K562 (cell line): ENCODE results near the gene WDR20. TPM values are rescaled to one million over a fixed set of nuclear protein-coding genes. Genes with fewer than 3 reads are reported as not detected.

Experiments used
- FOSL1 ChIP-seq: fragments of 200-800 bp; sonication (Bioruptor generic); conservative IDR thresholded peaks from 2 replicates; pipeline ENCODE4 v1.6.1; 2016; ENCODE audit warnings: missing genetic modification characterization, missing compliant biosample characterization
- JUNB ChIP-seq: fragments of 450-650 bp; formaldehyde crosslinking; conservative IDR thresholded peaks from 2 replicates; pipeline ENCODE4 v1.4.0; 2020; ENCODE audit warnings: mild to moderate bottlenecking
- MAFF ChIP-seq: IDR thresholded peaks from 2 replicates; pipeline ENCODE4 v1.6.1; 2012; ENCODE audit warnings: low read length, improper control_type of control experiment
- MAFG ChIP-seq: fragments of 450-650 bp; conservative IDR thresholded peaks from 2 replicates; pipeline ENCODE4 v1.6.1; 2016; ENCODE audit warnings: missing genetic modification characterization, missing compliant biosample characterization
- MAFK ChIP-seq: IDR thresholded peaks from 2 replicates; pipeline ENCODE4 v1.6.1; 2011; ENCODE audit warnings: low read length, improper control_type of control experiment
- MEIS2 ChIP-seq: fragments of 450-650 bp; IDR thresholded peaks from 2 replicates; pipeline ENCODE4 v1.6.1; 2014; ENCODE audit warnings: mild to moderate bottlenecking; ENCODE audit not compliant: partially characterized antibody
- THAP7 ChIP-seq: fragments of 250-450 bp; sonication (Bioruptor Pico); IDR thresholded peaks from 2 replicates; pipeline ENCODE4 v1.5.0; 2021
- ZNF277 ChIP-seq: fragments of 250-450 bp; sonication (Bioruptor Pico); IDR thresholded peaks from 2 replicates; pipeline ENCODE4 v1.8.0; 2022; ENCODE audit warnings: inconsistent platforms, mild to moderate bottlenecking, moderate library complexity, borderline replicate concordance
- polyA plus RNA-seq, 8 experiments: library from polyadenylated mRNA; depleted of rRNA in 4 of 8; stranded (reverse) in 5 of 8; unstranded in 3 of 8; fragments of >200 nt; fragmentation: Nextera tagmentation in 2 of 8; fragmentation: Illumina TruSeq in 1 of 8; extraction: Ambion mirVana in 2 of 8; extraction: Trizol in 1 of 8; gene quantifications; 2 replicates each; pipeline versions ENCODE4 v1.2.1 to v1.2.3, GENCODE V29; 2011 to 2014; ENCODE audit warnings: inconsistent platforms in 1 of 8, missing spikeins in 1 of 8
- total RNA-seq, 7 experiments: library from RNA; depleted of rRNA in 6 of 7; stranded (reverse); fragments of >200 nt in 6 of 7; fragmentation: Illumina TruSeq in 2 of 7; extraction: Trizol in 2 of 7; gene quantifications; 2 replicates each; pipeline versions ENCODE4 v1.2.1 to v1.2.3, GENCODE V29; 2011 to 2021; ENCODE audit warnings: low replicate concordance in 1 of 7
- TF ChIP-seq, protein P1 (sequence below): fragments of 200-600 bp; sonication (generic); IDR thresholded peaks from one replicate; pipeline ENCODE4 v1.6.1; 2012; ENCODE audit warnings: mild to moderate bottlenecking, low read depth, low read length, inconsistent platforms

The WDR20 gene
- total and polyA plus RNA-seq, 9 of the 15 experiments (the other 6 are each of a cell fraction or from before 2014, with no cell fraction given), result 7.0 to 15.3 (median 11.8) TPM

DNA sequence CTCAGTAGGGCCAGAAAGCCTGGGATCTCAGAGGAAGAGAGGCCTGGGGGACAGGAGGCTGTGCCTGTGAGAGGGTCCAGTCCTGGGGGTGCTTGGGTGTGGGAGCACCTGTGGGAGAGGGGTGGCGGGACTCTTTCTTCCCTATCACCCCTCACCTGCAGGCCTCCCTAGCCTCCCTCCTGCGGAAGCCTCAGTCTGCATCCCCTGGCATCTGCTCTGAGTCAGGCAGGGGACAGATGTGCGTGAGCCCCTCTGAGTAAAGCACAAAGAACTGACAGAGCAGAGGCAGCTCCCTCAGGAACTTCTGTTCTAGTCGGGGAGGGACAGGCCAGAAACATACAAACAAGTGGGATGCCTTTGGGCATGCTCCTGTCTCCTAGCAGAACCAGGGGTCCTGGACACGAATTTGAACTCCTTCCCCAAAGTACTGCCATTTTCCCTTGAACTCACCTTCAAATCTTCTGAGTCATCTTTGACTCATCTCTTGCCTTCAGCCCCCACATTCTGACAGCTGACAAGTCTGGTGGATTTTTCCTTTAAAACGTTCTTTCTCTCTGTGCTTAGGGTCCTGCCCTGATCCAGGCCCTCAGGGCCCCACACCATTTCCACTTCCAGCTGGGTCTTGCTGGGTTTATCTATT, 44.3 kb upstream of the WDR20 start (continued):
- TF ChIP-seq FOSL1, result peak; percentile 94
- TF ChIP-seq MEIS2, result peak; percentile 70
- no peak for TF ChIP-seq ZNF277 (CRISPR knock-in tag)
- TF ChIP-seq, protein P1, sequence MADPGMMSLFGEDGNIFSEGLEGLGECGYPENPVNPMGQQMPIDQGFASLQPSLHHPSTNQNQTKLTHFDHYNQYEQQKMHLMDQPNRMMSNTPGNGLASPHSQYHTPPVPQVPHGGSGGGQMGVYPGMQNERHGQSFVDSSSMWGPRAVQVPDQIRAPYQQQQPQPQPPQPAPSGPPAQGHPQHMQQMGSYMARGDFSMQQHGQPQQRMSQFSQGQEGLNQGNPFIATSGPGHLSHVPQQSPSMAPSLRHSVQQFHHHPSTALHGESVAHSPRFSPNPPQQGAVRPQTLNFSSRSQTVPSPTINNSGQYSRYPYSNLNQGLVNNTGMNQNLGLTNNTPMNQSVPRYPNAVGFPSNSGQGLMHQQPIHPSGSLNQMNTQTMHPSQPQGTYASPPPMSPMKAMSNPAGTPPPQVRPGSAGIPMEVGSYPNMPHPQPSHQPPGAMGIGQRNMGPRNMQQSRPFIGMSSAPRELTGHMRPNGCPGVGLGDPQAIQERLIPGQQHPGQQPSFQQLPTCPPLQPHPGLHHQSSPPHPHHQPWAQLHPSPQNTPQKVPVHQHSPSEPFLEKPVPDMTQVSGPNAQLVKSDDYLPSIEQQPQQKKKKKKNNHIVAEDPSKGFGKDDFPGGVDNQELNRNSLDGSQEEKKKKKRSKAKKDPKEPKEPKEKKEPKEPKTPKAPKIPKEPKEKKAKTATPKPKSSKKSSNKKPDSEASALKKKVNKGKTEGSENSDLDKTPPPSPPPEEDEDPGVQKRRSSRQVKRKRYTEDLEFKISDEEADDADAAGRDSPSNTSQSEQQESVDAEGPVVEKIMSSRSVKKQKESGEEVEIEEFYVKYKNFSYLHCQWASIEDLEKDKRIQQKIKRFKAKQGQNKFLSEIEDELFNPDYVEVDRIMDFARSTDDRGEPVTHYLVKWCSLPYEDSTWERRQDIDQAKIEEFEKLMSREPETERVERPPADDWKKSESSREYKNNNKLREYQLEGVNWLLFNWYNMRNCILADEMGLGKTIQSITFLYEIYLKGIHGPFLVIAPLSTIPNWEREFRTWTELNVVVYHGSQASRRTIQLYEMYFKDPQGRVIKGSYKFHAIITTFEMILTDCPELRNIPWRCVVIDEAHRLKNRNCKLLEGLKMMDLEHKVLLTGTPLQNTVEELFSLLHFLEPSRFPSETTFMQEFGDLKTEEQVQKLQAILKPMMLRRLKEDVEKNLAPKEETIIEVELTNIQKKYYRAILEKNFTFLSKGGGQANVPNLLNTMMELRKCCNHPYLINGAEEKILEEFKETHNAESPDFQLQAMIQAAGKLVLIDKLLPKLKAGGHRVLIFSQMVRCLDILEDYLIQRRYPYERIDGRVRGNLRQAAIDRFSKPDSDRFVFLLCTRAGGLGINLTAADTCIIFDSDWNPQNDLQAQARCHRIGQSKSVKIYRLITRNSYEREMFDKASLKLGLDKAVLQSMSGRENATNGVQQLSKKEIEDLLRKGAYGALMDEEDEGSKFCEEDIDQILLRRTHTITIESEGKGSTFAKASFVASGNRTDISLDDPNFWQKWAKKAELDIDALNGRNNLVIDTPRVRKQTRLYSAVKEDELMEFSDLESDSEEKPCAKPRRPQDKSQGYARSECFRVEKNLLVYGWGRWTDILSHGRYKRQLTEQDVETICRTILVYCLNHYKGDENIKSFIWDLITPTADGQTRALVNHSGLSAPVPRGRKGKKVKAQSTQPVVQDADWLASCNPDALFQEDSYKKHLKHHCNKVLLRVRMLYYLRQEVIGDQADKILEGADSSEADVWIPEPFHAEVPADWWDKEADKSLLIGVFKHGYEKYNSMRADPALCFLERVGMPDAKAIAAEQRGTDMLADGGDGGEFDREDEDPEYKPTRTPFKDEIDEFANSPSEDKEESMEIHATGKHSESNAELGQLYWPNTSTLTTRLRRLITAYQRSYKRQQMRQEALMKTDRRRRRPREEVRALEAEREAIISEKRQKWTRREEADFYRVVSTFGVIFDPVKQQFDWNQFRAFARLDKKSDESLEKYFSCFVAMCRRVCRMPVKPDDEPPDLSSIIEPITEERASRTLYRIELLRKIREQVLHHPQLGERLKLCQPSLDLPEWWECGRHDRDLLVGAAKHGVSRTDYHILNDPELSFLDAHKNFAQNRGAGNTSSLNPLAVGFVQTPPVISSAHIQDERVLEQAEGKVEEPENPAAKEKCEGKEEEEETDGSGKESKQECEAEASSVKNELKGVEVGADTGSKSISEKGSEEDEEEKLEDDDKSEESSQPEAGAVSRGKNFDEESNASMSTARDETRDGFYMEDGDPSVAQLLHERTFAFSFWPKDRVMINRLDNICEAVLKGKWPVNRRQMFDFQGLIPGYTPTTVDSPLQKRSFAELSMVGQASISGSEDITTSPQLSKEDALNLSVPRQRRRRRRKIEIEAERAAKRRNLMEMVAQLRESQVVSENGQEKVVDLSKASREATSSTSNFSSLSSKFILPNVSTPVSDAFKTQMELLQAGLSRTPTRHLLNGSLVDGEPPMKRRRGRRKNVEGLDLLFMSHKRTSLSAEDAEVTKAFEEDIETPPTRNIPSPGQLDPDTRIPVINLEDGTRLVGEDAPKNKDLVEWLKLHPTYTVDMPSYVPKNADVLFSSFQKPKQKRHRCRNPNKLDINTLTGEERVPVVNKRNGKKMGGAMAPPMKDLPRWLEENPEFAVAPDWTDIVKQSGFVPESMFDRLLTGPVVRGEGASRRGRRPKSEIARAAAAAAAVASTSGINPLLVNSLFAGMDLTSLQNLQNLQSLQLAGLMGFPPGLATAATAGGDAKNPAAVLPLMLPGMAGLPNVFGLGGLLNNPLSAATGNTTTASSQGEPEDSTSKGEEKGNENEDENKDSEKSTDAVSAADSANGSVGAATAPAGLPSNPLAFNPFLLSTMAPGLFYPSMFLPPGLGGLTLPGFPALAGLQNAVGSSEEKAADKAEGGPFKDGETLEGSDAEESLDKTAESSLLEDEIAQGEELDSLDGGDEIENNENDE, result no peak
- peak; percentile 29; the same call in 1 of the 2 replicates for TF ChIP-seq MAFF
- 0 out of 2 replicates have a peak, but pooled peaks have one; percentile 40 for TF ChIP-seq MAFG (tag)
- no peak for TF ChIP-seq THAP7
- TF ChIP-seq MAFK, result peak; percentile 42; the same call in 1 of the 2 replicates
- no peak for TF ChIP-seq JUNB (CRISPR knock-in tag)
